ENCODE measurements around the gene LAMA3. TPM values are rescaled to one million over a fixed set of nuclear protein-coding genes. Genes with fewer than 3 reads are reported as not detected.

The LAMA3 gene
- total RNA-seq, 1 donor from 2014 or later: 1.9 TPM

- H3K4me3 Mint-ChIP-seq (ENCODE audit: unreplicated experiment): no peak overlapping the region
- no peak for DNase-seq (ENCODE audit: low spot score)
- no peak overlapping the region for H3K27ac Mint-ChIP-seq (ENCODE audit: unreplicated experiment)
- H3K27me3 Mint-ChIP-seq (ENCODE audit: low read depth): peaks cover 36% of the 10 kb centered on the region
- H3K4me1 Mint-ChIP-seq (ENCODE audit: low read depth): peaks cover 16% of the 10 kb centered on the region
- H3K9me3 Mint-ChIP-seq (ENCODE audit: low read depth): no peaks in the 10 kb centered on the region
- TF ChIP-seq CTCF (IDR thresholded peaks at IDR 0.05): no peak
- no peaks in the 10 kb centered on the region for H3K36me3 Mint-ChIP-seq (ENCODE audit: low read depth)
Observed at GRCh38 chr18:23688528-23688927, 725 bp upstream of the LAMA3 start.

- Mint-ChIP-seq H3K4me1 (ENCODE audit: low read depth) (peaks cover 10% of the 10 kb centered on the region), H3K4me3 (ENCODE audit: unreplicated experiment) (peak overlapping the region; percentile 51), H3K27me3 (ENCODE audit: low read depth) (peaks cover 30% of the 10 kb centered on the region), H3K9me3 (ENCODE audit: low read depth) (no peaks in the 10 kb centered on the region), H3K27ac (ENCODE audit: unreplicated experiment) (no peak overlapping the region), H3K36me3 (ENCODE audit: low read depth) (no peaks in the 10 kb centered on the region)
- DNase-seq (ENCODE audit: low spot score): peak; percentile 86
- peak; percentile 18 for TF ChIP-seq CTCF (IDR thresholded peaks at IDR 0.05)
Observed at GRCh38 chr18:23689616-23690504, 607 bp downstream of the LAMA3 start.

GRCh38 chr18:23690505-23691068, 1.3 kb downstream of the LAMA3 start:
- Mint-ChIP-seq H3K36me3 (ENCODE audit: low read depth) (no peaks in the 10 kb centered on the region), H3K4me3 (ENCODE audit: unreplicated experiment) (peak overlapping the region; percentile 51), H3K27me3 (ENCODE audit: low read depth) (peaks cover 30% of the 10 kb centered on the region), H3K9me3 (ENCODE audit: low read depth) (no peaks in the 10 kb centered on the region), H3K4me1 (ENCODE audit: low read depth) (peaks cover 15% of the 10 kb centered on the region), H3K27ac (ENCODE audit: unreplicated experiment) (no peak overlapping the region)
- no peak for TF ChIP-seq CTCF (IDR thresholded peaks at IDR 0.05)
- DNase-seq (ENCODE audit: low spot score): no peak

GRCh38 chr18:23693846-23694245, 4.6 kb downstream of the LAMA3 start:
- peaks cover 7% of the 10 kb centered on the region for H3K27me3 Mint-ChIP-seq (ENCODE audit: low read depth)
- peaks cover 16% of the 10 kb centered on the region for H3K4me1 Mint-ChIP-seq (ENCODE audit: low read depth)
- H3K36me3 Mint-ChIP-seq (ENCODE audit: low read depth): no peaks in the 10 kb centered on the region
- TF ChIP-seq CTCF (IDR thresholded peaks at IDR 0.05): no peak
- no peak overlapping the region for H3K4me3 Mint-ChIP-seq (ENCODE audit: unreplicated experiment)
- H3K9me3 Mint-ChIP-seq (ENCODE audit: low read depth): no peaks in the 10 kb centered on the region
- no peak for DNase-seq (ENCODE audit: low spot score)
- no peak overlapping the region for H3K27ac Mint-ChIP-seq (ENCODE audit: unreplicated experiment)

GRCh38 chr18:23694637-23695430, 5.6 kb downstream of the LAMA3 start:
- H3K4me3 Mint-ChIP-seq (ENCODE audit: unreplicated experiment): no peak overlapping the region
- peaks cover 14% of the 10 kb centered on the region for H3K4me1 Mint-ChIP-seq (ENCODE audit: low read depth)
- TF ChIP-seq CTCF (IDR thresholded peaks at IDR 0.05): no peak
- no peak for DNase-seq (ENCODE audit: low spot score)
- H3K27ac Mint-ChIP-seq (ENCODE audit: unreplicated experiment): peak overlapping the region; percentile 49
- peaks cover 4% of the 10 kb centered on the region for H3K27me3 Mint-ChIP-seq (ENCODE audit: low read depth)
- H3K9me3 Mint-ChIP-seq (ENCODE audit: low read depth): no peaks in the 10 kb centered on the region
- no peaks in the 10 kb centered on the region for H3K36me3 Mint-ChIP-seq (ENCODE audit: low read depth)

All from chondrocyte (in vitro differentiated cells).